AG09319 (cell line): ENCODE data around the gene PDGFB.

ENCODE experiments used
- DNase-seq: peaks from one replicate; pipeline ENCODE4 v3.0.0-alpha.2; 2010; ENCODE audit warnings: low read depth; ENCODE audit errors: extremely low read depth
- TF ChIP-seq, protein P1 (sequence below): IDR thresholded peaks from 2 replicates; pipeline ENCODE4 v1.5.1; 2011; ENCODE audit warnings: low read depth, mild to moderate bottlenecking, inconsistent platforms, low read length, moderate library complexity

The PDGFB gene

DNA sequence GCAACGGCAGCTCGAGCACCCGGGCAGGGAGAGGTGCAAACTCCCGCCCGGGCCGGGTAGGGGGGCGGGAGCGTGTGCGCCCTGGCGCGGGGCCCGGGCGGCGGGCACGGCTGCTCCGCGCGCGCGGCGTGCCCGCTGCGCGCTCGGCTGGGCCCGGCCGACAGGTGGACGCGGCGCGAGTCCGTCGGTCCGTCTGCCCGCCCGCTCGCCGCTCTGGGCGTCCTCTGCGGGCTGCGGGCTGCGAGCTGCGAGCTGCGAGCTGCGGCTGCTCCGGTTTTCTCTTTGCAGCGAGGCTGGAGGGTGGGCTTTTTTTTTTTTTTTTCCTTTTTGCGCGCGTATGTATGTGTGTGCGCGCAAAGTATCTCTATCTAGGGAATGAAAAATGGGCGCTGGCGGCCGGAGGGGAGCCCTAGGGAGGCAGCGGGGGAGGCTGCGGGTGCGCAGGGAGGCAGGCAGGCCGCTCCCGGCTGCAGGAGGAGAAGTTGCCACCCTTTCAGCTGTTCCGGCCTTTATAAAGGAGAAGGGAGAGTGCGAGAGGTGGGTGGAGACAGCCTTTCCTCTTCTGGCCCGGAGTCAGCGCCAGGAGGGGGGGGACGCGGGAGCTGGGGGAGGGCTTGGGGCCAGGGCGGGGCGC is at the start of gene PDGFB:
Gene PDGFB (minus strand): TSS at position 487 of the 634 bp plus-strand sequence. CDS start 1,019 bp downstream, outside the sequence.
- TF ChIP-seq, protein P1, sequence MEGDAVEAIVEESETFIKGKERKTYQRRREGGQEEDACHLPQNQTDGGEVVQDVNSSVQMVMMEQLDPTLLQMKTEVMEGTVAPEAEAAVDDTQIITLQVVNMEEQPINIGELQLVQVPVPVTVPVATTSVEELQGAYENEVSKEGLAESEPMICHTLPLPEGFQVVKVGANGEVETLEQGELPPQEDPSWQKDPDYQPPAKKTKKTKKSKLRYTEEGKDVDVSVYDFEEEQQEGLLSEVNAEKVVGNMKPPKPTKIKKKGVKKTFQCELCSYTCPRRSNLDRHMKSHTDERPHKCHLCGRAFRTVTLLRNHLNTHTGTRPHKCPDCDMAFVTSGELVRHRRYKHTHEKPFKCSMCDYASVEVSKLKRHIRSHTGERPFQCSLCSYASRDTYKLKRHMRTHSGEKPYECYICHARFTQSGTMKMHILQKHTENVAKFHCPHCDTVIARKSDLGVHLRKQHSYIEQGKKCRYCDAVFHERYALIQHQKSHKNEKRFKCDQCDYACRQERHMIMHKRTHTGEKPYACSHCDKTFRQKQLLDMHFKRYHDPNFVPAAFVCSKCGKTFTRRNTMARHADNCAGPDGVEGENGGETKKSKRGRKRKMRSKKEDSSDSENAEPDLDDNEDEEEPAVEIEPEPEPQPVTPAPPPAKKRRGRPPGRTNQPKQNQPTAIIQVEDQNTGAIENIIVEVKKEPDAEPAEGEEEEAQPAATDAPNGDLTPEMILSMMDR = no peak
- DNase-seq = no peak

DNA sequence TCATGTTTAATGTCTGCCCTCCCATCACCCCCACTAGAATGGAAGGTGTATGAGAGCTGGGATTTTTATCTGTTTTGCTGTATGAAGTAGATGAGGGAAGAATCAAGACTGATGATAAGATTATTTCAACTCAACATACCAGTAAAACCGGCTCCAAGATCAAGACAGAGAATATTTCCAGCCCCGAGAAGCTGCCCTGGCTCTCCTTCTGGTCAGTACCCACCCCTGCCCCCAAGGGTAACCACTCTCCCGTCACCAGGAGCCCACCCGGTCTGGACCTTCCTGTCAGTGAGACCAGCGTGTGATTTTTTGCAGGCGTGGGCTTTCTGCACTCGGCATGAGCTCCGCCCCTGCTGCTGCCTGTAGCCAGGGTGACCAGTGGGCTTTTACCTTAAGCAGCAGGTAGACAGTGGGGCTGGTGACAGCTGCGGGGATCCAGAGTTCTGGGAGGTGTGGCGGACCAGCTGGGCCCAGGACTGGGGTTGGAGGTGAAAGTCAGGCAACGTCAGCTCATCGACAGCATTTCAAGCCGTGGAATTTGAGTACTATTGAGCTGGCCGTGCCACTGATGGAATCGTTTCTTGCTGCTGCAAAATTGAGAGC is 49.1 kb upstream of the PDGFB start:
- TF ChIP-seq, protein P1 = no peak
- no peak for DNase-seq

DNA sequence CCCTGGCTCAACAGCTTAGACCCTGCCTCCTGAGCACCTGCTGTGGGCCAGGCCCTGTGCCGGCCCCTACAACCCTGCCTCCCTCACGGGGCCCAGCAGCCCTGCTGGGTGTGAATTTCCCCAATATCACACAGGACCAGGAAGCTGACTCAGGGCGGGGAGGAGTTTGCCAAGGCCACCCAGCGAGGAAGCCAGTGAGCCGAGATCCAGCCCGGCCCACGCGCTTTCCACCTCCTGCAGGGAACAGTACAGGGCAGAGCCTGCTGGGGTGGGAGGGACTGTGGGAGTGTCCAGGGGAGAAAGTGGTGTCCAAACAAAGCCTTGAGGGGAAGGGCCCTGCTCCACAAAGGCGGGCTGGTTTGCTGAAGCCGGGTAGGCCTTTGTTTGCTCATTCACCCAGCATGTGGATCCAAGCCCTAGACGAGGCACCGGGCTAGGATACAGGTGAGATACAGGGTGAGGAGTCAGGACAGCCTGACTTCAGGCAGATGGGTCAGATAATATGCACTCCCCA is 47.8 kb upstream of the PDGFB start:
- TF ChIP-seq, protein P1 = no peak
- DNase-seq = peak; percentile 56

DNA sequence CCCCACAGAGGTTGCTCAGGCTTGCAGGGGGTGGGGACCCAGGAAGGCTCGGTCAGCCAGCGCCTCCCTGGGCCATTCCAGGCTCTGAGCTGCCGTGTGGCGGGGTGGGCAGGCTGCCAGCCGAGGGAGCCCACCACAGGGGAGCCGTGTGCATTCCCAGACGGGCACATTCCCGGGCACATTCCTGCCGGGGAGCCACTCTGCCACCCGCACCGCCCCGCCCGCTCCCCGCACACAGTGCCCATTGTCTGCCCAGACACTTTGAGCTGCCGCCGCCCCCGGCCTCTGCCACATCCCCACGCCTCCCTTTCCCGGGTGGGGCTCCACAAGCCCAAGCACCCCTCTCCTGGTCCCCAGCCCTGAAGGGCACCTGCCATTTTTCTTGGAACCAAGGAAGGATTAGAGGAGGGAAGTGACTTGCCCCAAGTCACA is 47.3 kb upstream of the PDGFB start:
- DNase-seq = no peak
- TF ChIP-seq, protein P1 = no peak

DNA sequence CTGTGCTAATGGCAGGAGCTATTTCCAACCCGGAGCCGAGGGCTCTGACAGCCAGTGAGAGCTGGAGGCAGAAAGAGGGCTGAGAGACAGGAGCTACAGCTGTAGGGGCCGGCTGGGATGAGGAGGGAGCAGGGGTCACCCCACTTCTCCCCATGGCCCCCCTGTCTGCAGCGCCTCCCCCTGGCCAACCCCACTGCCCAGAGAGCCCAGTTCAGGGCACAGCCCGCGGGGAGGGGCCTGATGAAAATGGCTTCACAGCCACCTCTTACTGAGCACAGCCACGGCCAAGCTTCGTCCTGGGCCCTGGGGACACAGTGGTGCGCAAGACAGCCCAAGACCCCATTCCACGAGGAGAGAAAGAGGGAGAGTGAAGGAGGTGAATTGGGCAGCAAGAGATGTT is 46.7 kb upstream of the PDGFB start:
- TF ChIP-seq, protein P1 = no peak; the same call in 1 of the 2 replicates
- DNase-seq = no peak

DNA sequence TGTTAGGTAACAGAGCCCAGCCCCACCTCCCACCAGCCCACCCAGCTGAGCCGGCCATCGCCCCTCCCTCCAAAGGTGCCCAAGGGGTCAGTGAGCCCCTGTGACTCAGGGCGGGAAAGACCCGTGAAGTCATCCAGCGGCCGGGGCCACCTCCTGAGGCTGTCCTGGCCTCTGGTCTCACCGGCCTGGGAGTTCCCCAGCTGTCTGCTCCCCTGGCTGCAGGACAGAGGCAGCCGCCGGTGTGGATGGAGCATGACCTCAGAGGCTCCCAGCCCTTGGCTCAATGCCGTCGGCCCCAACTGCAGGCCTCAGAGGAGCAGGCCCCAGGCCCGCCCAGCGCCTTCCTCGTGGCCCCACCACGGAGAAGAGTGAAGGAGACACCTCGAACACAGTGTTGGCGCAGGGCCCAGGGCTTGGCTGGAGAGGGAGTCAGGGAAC is 46.0 kb upstream of the PDGFB start:
- TF ChIP-seq, protein P1 = no peak
- DNase-seq = no peak
